ENCODE measurements around the gene EML1. TPM values are rescaled to one million over a fixed set of nuclear protein-coding genes. Genes with fewer than 3 reads are reported as not detected.

Gene EML1
- total RNA-seq, 2 donors from 2014 or later: 23.6 to 34.6 TPM

DNA sequence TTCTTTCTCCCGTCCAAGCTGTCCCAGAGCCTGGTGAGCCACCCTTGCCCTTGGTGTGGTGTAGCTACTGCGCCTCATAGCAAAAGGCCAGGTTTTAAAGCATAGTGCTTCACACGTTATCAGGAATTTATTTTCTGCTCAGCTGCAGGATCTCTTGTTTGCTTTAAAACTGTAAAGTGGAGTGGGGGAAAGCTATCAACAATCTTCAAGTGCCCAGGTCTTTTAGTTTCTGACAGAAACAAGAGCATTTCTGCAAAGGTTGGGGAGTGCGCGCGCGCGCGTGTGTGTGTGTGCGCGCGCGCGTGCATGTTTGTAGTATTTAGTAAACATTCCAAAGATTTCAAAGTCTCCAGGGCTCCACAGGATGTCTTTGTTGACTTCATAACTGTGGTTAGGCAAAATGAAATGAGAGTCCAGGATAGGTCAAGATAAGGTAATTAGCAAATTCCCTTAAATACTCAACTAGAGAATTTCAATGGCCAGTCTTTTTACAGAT, 45.5 kb downstream of the EML1 start:
- intact Hi-C loops (cut with DNase I): no loop called here
- peaks cover 13% of the 10 kb centered on the region for H3K4me1 ChIP-seq
- WGBS, 2 donors: 11 to 14% methylated on average over 14 of the region's 14 CpGs
- H3K4me3 ChIP-seq: no peak overlapping the region
- no peaks in the 10 kb centered on the region for H3K9me3 ChIP-seq
- H3K27me3 ChIP-seq: no peaks in the 10 kb centered on the region
- peak in 2 of 4 donors; percentile 21 to 49 for DNase-seq
- H3K27ac ChIP-seq: peak overlapping the region in 1 of 4 donors; percentile 38
- peak; percentile 68 for ATAC-seq
- no peaks in the 10 kb centered on the region for H3K36me3 ChIP-seq (replicated peaks in 1 of 2; ENCODE audit: insufficient read depth in 1 of 2, low read depth in 2 of 2)
- no peak for TF ChIP-seq POLR2A (IDR thresholded peaks at IDR 0.05)
- TF ChIP-seq, protein P1, sequence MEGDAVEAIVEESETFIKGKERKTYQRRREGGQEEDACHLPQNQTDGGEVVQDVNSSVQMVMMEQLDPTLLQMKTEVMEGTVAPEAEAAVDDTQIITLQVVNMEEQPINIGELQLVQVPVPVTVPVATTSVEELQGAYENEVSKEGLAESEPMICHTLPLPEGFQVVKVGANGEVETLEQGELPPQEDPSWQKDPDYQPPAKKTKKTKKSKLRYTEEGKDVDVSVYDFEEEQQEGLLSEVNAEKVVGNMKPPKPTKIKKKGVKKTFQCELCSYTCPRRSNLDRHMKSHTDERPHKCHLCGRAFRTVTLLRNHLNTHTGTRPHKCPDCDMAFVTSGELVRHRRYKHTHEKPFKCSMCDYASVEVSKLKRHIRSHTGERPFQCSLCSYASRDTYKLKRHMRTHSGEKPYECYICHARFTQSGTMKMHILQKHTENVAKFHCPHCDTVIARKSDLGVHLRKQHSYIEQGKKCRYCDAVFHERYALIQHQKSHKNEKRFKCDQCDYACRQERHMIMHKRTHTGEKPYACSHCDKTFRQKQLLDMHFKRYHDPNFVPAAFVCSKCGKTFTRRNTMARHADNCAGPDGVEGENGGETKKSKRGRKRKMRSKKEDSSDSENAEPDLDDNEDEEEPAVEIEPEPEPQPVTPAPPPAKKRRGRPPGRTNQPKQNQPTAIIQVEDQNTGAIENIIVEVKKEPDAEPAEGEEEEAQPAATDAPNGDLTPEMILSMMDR (IDR thresholded peaks at IDR 0.05): no peak

- DNase-seq (no peak), ATAC-seq (no peak)
- intact Hi-C loops (cut with DNase I): no loop called here
- 80 to 99% methylated on average over 8 of the region's 8 CpGs for WGBS, 2 donors
- H3K4me3 ChIP-seq: no peak overlapping the region
- no peaks in the 10 kb centered on the region for H3K36me3 ChIP-seq (replicated peaks in 1 of 2; ENCODE audit: insufficient read depth in 1 of 2, low read depth in 2 of 2)
- TF ChIP-seq POLR2A (IDR thresholded peaks at IDR 0.05): no peak
- TF ChIP-seq, protein P1 (IDR thresholded peaks at IDR 0.05): no peak
- H3K27ac ChIP-seq: peak overlapping the region in 1 of 4 donors; percentile 38
- H3K27me3 ChIP-seq: no peaks in the 10 kb centered on the region
- H3K9me3 ChIP-seq: no peaks in the 10 kb centered on the region
- H3K4me1 ChIP-seq: peaks cover 13% of the 10 kb centered on the region
These were observed 46.5 kb downstream of the EML1 start for GRCh38 chr14:99839696-99840095.

- intact Hi-C loops (cut with DNase I): no loop called here
- Histone ChIP-seq H3K27ac (no peak overlapping the region), H3K36me3 (replicated peaks in 1 of 2; ENCODE audit: insufficient read depth in 1 of 2, low read depth in 2 of 2) (no peaks in the 10 kb centered on the region), H3K4me1 (peaks cover 13% of the 10 kb centered on the region), H3K4me3 (no peak overlapping the region), H3K9me3 (no peaks in the 10 kb centered on the region), H3K27me3 (no peaks in the 10 kb centered on the region)
- DNase-seq: no peak
- no peak for TF ChIP-seq POLR2A (IDR thresholded peaks at IDR 0.05)
- TF ChIP-seq, protein P1 (IDR thresholded peaks at IDR 0.05): no peak
- WGBS, 2 donors: 91 to 94% methylated on average over 6 of the region's 6 CpGs
- ATAC-seq: no peak
These were observed 47.1 kb downstream of the EML1 start for GRCh38 chr14:99840265-99840664.

- H3K9me3 ChIP-seq: no peaks in the 10 kb centered on the region
- H3K36me3 ChIP-seq (replicated peaks in 1 of 2; ENCODE audit: insufficient read depth in 1 of 2, low read depth in 2 of 2): no peaks in the 10 kb centered on the region
- no peak for TF ChIP-seq POLR2A (IDR thresholded peaks at IDR 0.05)
- TF ChIP-seq, protein P1 (IDR thresholded peaks at IDR 0.05): no peak
- H3K4me1 ChIP-seq: peaks cover 13% of the 10 kb centered on the region
- H3K27me3 ChIP-seq: no peaks in the 10 kb centered on the region
- intact Hi-C loops (cut with DNase I): no loop called here
- WGBS, 2 donors: 49 to 64% methylated on average over 5 of the region's 5 CpGs
- H3K4me3 ChIP-seq: no peak overlapping the region
- ATAC-seq (no peak), DNase-seq (no peak)
- no peak overlapping the region for H3K27ac ChIP-seq
These were observed 47.6 kb downstream of the EML1 start for GRCh38 chr14:99840774-99841305.

All from body of pancreas (tissue), 4 donors.